WTC11 (cell line): Measurements from ENCODE around the gene TMEM80. TPM values are rescaled to one million over a fixed set of nuclear protein-coding genes. Genes with fewer than 3 reads are reported as not detected.

Source experiments
- ATAC-seq: fragments of 200-7000 bp; cut with Tn5 transposase; 2 replicates; pipeline ENCODE4 v1.10.0; 2021; ENCODE audit warnings: mild to moderate bottlenecking, moderate library complexity
- CTCF ChIA-PET: fragments of 300-600 bp; sonication (Branson Sonifier 250); formaldehyde crosslinking; loops from one replicate; lab custom pipeline; 2021; ENCODE audit warnings: antibody characterized with exemption; lab: Charles Lee
- POLR2A ChIA-PET: fragments of 350-600 bp; sonication (Branson Sonifier 250); formaldehyde crosslinking; loops from one replicate; lab custom pipeline; 2021; ENCODE audit warnings: antibody characterized with exemption; lab: Charles Lee
- DNase-seq: peaks from one replicate; pipeline ENCODE4 v3.0.0; 2021; ENCODE audit warnings: low spot score
- H3K27ac Mint-ChIP-seq: 2 replicates; pipeline ENCODE4 v1.8.0; 2021; ENCODE audit warnings: mixed read lengths
- H3K27me3 Mint-ChIP-seq: 2 replicates; pipeline ENCODE4 v1.8.0; 2021; ENCODE audit warnings: low read depth, mild to moderate bottlenecking, moderate library complexity, mixed read lengths
- H3K36me3 Mint-ChIP-seq: 2 replicates; pipeline ENCODE4 v1.8.0; 2021; ENCODE audit warnings: mixed read lengths
- H3K4me1 Mint-ChIP-seq: 2 replicates; pipeline ENCODE4 v1.8.0; 2022; ENCODE audit warnings: mixed read lengths
- H3K4me3 Mint-ChIP-seq: 2 replicates; pipeline ENCODE4 v1.8.0; 2021; ENCODE audit warnings: mild to moderate bottlenecking, moderate library complexity, mixed read lengths
- H3K9me3 Mint-ChIP-seq: 2 replicates; pipeline ENCODE4 v1.8.0; 2021; ENCODE audit warnings: mixed read lengths
- EMX1 ChIP-seq: fragments of 250-450 bp; sonication (Bioruptor Pico); IDR thresholded peaks from 2 replicates; pipeline ENCODE4 v1.8.0; 2021; ENCODE audit warnings: mild to moderate bottlenecking
- FOXK1 ChIP-seq: sonication (generic); formaldehyde crosslinking; IDR thresholded peaks from 2 replicates; pipeline ENCODE4 v1.8.0; 2022; ENCODE audit warnings: mild to moderate bottlenecking, moderate library complexity, missing genetic modification reagents
- FOXP1 ChIP-seq: sonication (generic); formaldehyde crosslinking; IDR thresholded peaks from 2 replicates; pipeline ENCODE4 v1.8.0; 2022; ENCODE audit warnings: missing genetic modification reagents, mild to moderate bottlenecking, moderate library complexity, borderline replicate concordance
- GTF2I ChIP-seq: fragments of 250-450 bp; sonication (Bioruptor Pico); conservative IDR thresholded peaks from 2 replicates; pipeline ENCODE4 v1.4.0; 2021; ENCODE audit warnings: mild to moderate bottlenecking
- JAZF1 ChIP-seq: fragments of 250-450 bp; sonication (Bioruptor Pico); IDR thresholded peaks from 2 replicates; pipeline ENCODE4 v1.9.0; 2021; ENCODE audit warnings: moderate library complexity, mild to moderate bottlenecking, inconsistent platforms
- MAX ChIP-seq: sonication (generic); formaldehyde crosslinking; IDR thresholded peaks from 2 replicates; pipeline ENCODE4 v1.8.0; 2022; ENCODE audit warnings: mild to moderate bottlenecking, missing genetic modification reagents
- MLX ChIP-seq: sonication (generic); formaldehyde crosslinking; IDR thresholded peaks from 2 replicates; pipeline ENCODE4 v1.8.1; 2023; ENCODE audit warnings: mild to moderate bottlenecking, missing genetic modification reagents, moderate library complexity
- NR1H2 ChIP-seq: sonication (generic); formaldehyde crosslinking; IDR thresholded peaks from 2 replicates; pipeline ENCODE4 v1.9.0; 2021; ENCODE audit warnings: mild to moderate bottlenecking, moderate library complexity, missing genetic modification reagents
- SP1 ChIP-seq: sonication (generic); formaldehyde crosslinking; conservative IDR thresholded peaks from 2 replicates; pipeline ENCODE4 v1.8.1; 2022; ENCODE audit warnings: missing genetic modification reagents
- TCF7 ChIP-seq: sonication (generic); formaldehyde crosslinking; IDR thresholded peaks from 2 replicates; pipeline ENCODE4 v1.8.0; 2022; ENCODE audit warnings: mild to moderate bottlenecking, low read depth, missing genetic modification reagents, moderate library complexity
- TEAD1 ChIP-seq: sonication (generic); formaldehyde crosslinking; IDR thresholded peaks from 2 replicates; pipeline ENCODE4 v1.8.0; 2022; ENCODE audit warnings: mild to moderate bottlenecking, missing genetic modification reagents
- ZNF263 ChIP-seq: sonication (generic); formaldehyde crosslinking; IDR thresholded peaks from 2 replicates; pipeline ENCODE4 v1.8.1; 2022; ENCODE audit warnings: low read depth, mild to moderate bottlenecking, moderate library complexity, missing genetic modification reagents
- ZNF416 ChIP-seq: fragments of 250-450 bp; sonication (Bioruptor Pico); IDR thresholded peaks from 2 replicates; pipeline ENCODE4 v1.9.0; 2021; ENCODE audit warnings: mild to moderate bottlenecking, inconsistent platforms
- total RNA-seq: library from RNA; stranded (reverse); gene quantifications from 3 replicates; pipeline ENCODE4 v1.2.3, GENCODE V29; 2021
- TF ChIP-seq, protein P1 (sequence below): sonication (generic); formaldehyde crosslinking; IDR thresholded peaks from 2 replicates; pipeline ENCODE4 v1.8.0; 2023; ENCODE audit warnings: mild to moderate bottlenecking, missing genetic modification reagents
- TF ChIP-seq, protein P2 (sequence below): fragments of 250-450 bp; sonication (Bioruptor Pico); IDR thresholded peaks from 2 replicates; pipeline ENCODE4 v1.9.0; 2021; ENCODE audit warnings: moderate library complexity, mild to moderate bottlenecking, inconsistent platforms, borderline replicate concordance
- TF ChIP-seq, protein P3 (sequence below): fragments of 250-450 bp; sonication (Bioruptor Pico); IDR thresholded peaks from 2 replicates; pipeline ENCODE4 v1.9.0; 2021; ENCODE audit warnings: mild to moderate bottlenecking

Gene TMEM80
- total RNA-seq, 1 experiment from 2014 or later = 23.4 TPM

DNA sequence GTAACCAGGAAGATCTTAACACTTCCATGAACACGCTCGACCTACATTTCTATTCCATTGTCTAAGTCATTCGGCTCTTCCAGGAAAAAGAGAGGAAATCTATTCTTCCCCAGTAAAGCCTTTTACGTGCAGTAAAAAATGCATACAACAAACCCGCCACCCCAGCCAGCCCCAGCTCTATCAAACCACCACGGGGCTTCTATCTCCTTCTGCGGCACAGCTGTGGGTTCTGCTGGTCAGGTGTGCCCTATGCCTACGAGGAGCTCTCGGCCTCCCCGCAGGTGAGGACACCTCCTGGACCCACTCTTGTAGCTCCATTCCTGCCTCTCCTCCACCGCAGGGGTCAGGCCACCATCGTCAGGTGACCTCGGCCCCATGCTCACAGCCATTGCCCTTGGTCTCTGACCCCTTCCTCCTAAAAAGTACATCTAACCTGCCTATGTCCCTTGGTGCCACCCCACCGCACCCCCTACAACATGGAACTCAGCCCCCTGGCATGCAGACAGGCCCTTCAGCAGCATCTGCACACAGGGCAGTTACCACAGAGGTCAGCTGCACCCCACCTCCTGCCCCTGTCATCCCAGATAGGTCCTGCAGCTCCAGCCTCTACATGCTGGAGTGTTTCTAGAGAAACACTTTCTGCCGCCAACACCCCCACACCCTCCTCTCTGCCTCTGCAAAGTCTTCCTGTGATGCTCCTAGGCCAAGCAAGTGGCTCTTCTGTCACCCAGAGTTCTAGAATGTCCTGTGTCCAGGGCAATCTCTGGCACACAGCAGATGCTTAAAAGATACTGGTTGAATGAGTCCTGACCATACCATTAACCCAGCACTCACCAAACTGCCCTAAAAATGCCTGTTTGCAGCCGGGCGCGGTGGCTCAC lies 3.7 kb upstream of the TMEM80 start (continued):
- TF ChIP-seq, protein P1, sequence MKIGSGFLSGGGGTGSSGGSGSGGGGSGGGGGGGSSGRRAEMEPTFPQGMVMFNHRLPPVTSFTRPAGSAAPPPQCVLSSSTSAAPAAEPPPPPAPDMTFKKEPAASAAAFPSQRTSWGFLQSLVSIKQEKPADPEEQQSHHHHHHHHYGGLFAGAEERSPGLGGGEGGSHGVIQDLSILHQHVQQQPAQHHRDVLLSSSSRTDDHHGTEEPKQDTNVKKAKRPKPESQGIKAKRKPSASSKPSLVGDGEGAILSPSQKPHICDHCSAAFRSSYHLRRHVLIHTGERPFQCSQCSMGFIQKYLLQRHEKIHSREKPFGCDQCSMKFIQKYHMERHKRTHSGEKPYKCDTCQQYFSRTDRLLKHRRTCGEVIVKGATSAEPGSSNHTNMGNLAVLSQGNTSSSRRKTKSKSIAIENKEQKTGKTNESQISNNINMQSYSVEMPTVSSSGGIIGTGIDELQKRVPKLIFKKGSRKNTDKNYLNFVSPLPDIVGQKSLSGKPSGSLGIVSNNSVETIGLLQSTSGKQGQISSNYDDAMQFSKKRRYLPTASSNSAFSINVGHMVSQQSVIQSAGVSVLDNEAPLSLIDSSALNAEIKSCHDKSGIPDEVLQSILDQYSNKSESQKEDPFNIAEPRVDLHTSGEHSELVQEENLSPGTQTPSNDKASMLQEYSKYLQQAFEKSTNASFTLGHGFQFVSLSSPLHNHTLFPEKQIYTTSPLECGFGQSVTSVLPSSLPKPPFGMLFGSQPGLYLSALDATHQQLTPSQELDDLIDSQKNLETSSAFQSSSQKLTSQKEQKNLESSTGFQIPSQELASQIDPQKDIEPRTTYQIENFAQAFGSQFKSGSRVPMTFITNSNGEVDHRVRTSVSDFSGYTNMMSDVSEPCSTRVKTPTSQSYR (CRISPR knock-in tag) = no peak
- TF ChIP-seq, protein P2, sequence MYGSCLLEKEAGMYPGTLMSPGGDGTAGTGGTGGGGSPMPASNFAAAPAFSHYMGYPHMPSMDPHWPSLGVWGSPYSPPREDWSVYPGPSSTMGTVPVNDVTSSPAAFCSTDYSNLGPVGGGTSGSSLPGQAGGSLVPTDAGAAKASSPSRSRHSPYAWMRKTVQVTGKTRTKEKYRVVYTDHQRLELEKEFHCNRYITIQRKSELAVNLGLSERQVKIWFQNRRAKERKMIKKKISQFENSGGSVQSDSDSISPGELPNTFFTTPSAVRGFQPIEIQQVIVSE (CRISPR knock-in tag) = no peak
- no peak for TF ChIP-seq TEAD1 (CRISPR knock-in tag)
- TF ChIP-seq ZNF263 (CRISPR knock-in tag) = no peak
- TF ChIP-seq TCF7 (CRISPR knock-in tag) = no peak

DNA sequence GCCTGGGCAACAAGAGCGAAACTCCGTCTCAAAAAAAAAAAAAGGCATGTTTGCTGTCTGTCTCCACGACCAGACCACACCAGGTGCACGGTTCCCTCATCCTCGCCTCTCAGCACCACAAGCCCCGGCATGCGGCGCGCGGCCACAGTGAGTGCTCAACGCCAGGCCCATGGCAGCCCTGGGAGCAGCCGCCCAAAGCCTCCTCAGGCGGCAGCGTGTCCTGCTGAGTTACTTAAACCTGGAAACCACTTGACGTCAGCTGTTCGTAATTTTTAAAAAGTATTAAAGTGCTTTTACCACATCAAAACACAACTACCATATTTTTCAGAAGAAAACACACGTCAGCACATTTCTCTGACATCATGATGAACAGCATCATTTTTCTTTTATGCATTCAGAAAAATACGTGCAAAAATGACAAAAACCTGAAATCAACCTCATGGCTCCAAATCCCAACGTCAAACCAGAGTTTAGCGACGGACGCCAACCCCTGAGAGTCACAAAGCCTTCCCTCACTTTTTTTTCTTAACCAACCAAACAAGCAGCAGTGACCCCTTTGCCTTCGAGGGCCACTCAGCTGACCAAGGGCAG lies 2.7 kb upstream of the TMEM80 start:
- no peaks in the 10 kb centered on the region for H3K9me3 Mint-ChIP-seq
- ATAC-seq (no peak), DNase-seq (no peak)
- H3K27ac Mint-ChIP-seq = peak overlapping the region; percentile 50
- H3K36me3 Mint-ChIP-seq = peaks cover 17% of the 10 kb centered on the region
- no peak for TF ChIP-seq SP1 (CRISPR knock-in tag)
- TF ChIP-seq JAZF1 (CRISPR knock-in tag) = no peak
- TF ChIP-seq EMX1 = no peak
- TF ChIP-seq ZNF416 = no peak
- TF ChIP-seq MAX (CRISPR knock-in tag) = no peak
- TF ChIP-seq FOXP1 (CRISPR knock-in tag) = no peak
- TF ChIP-seq, protein P3, sequence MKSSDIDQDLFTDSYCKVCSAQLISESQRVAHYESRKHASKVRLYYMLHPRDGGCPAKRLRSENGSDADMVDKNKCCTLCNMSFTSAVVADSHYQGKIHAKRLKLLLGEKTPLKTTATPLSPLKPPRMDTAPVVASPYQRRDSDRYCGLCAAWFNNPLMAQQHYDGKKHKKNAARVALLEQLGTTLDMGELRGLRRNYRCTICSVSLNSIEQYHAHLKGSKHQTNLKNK (CRISPR knock-in tag) = no peak
- TF ChIP-seq MLX = no peak
- no peak for TF ChIP-seq NR1H2 (CRISPR knock-in tag)
- ChIA-PET POLR2A (no interaction called here), CTCF (interaction anchor here (0.8 to 1.4 kb wide), 3 partner anchors 12 to 35 kb away, joined by 3 to 6 read pairs (median 5); no protein-coding TSS in a partner anchor)
- H3K27me3 Mint-ChIP-seq = no peaks in the 10 kb centered on the region
- H3K4me1 Mint-ChIP-seq = peaks cover 28% of the 10 kb centered on the region
- peak overlapping the region; percentile 54 for H3K4me3 Mint-ChIP-seq

DNA sequence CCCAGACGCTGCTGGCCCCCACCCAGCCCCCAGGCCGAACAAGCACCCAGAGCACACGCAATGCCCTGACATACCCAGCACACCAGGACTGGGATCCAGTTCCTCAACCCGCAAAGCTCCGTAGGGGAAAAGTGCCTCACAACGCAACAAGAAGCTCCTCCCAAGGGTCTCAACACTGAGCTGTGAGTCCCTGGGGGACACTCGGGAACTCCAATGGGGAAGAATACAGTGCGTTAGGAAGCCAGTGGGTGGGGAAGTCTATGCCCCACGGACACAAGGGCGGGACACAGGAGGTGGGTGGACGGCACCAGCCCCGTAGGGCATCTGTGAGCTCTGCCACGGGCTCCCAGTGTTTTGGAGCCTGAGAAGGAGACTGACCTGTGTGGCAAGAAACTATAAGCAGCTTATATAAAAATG lies 2.2 kb upstream of the TMEM80 start:
- no peaks in the 10 kb centered on the region for H3K27me3 Mint-ChIP-seq
- no peak for DNase-seq
- H3K4me3 Mint-ChIP-seq = peak overlapping the region; percentile 54
- no peaks in the 10 kb centered on the region for H3K9me3 Mint-ChIP-seq
- CTCF ChIA-PET = interaction anchor here (0.8 to 1.4 kb wide), 3 partner anchors 12 to 34 kb away, joined by 3 to 6 read pairs (median 5); no protein-coding TSS in a partner anchor
- no peak for TF ChIP-seq FOXK1 (CRISPR knock-in tag)
- TF ChIP-seq TCF7 (CRISPR knock-in tag) = no peak
- no peak for TF ChIP-seq GTF2I (CRISPR knock-in tag)
- TF ChIP-seq, all 79 proteins: peak for 0
- Mint-ChIP-seq H3K27ac (peak overlapping the region; percentile 50), H3K4me1 (peaks cover 33% of the 10 kb centered on the region), H3K36me3 (peaks cover 12% of the 10 kb centered on the region)
- POLR2A ChIA-PET = interaction anchor here (0.6 to 2.0 kb wide), 2 partner anchors 13 to 230 kb away, joined by 3 to 4 read pairs; no protein-coding TSS in a partner anchor
- ATAC-seq = no peak
